Lower leg skin (tissue), 4 donors: ENCODE measurements around the gene TYRO3. TPM values are rescaled to one million over a fixed set of nuclear protein-coding genes. Genes with fewer than 3 reads are reported as not detected.

Source experiments
- DNase-seq, 2 donors: peaks; one replicate each; pipeline ENCODE4 v3.0.0-alpha.2; 2019; ENCODE audit warnings: low spot score in 2 of 2
- H3K4me3 ChIP-seq: fragments of 200-600 bp; sonication (generic); 2 replicates; pipeline ENCODE4 v1.5.1; 2017; ENCODE audit warnings: mild to moderate bottlenecking, low read depth; ENCODE audit not compliant: poor library complexity, severe bottlenecking
- POLR2A ChIP-seq, 2 donors: fragments of 450-650 bp; IDR thresholded peaks; one replicate each; pipeline ENCODE4 v1.6.1; 2016 to 2017; ENCODE audit warnings: antibody characterized with exemption in 2 of 2, mild to moderate bottlenecking in 1 of 2, moderate library complexity in 1 of 2
- WGBS, 2 donors: methylation state at CpG; one replicate each; pipeline ENCODE4 v1.1.5; 2018; 5-methylcytosine and 5-hydroxymethylcytosine counted together
- intact Hi-C: fragments of 100-400 bp; cut with DNase I; formaldehyde crosslinking; loops from one replicate; pipeline ENCODE4 v1.15.0; 2023; ENCODE audit warnings: low total_unique reads
- total RNA-seq, 4 donors: library from RNA; depleted of rRNA; stranded (reverse); fragments of >200 nt; gene quantifications; one replicate each; pipeline ENCODE4 v1.1.0, GENCODE V29; 2016
- TF ChIP-seq, protein P1 (sequence below), 3 donors: fragments of 450-650 bp; IDR thresholded peaks; one replicate each; pipeline ENCODE4 v1.5.1; 2016; ENCODE audit warnings: antibody characterized with exemption in 3 of 3, mild to moderate bottlenecking in 3 of 3, moderate library complexity in 2 of 3

The TYRO3 gene
- total RNA-seq, 4 donors from 2014 or later = 28.7 to 52.4 (median 29.8) TPM

DNA sequence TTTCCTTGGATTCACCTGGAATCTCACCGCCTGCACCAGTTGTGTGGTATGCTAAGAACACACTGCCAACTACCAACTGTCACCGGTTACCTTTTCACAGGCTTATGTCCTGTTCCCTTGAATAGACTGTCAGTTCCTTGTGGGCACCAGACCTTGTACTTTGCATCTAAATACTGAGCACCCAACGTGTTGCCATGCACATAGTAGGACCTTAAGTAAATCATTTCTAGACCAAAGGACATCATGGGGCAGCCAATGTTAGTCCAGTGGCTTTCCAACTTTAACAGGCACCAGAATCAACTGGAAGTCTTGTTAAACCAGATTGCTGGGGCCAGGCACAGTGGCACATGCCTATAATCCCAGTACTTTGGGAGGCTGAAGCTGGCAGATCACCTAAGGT, 13.8 kb upstream of the TYRO3 start:
- 74 to 82% methylated on average over 3 of the region's 3 CpGs for WGBS, 2 donors
- DNase-seq = no peak
- intact Hi-C loops = no loop called here
- TF ChIP-seq, protein P1, sequence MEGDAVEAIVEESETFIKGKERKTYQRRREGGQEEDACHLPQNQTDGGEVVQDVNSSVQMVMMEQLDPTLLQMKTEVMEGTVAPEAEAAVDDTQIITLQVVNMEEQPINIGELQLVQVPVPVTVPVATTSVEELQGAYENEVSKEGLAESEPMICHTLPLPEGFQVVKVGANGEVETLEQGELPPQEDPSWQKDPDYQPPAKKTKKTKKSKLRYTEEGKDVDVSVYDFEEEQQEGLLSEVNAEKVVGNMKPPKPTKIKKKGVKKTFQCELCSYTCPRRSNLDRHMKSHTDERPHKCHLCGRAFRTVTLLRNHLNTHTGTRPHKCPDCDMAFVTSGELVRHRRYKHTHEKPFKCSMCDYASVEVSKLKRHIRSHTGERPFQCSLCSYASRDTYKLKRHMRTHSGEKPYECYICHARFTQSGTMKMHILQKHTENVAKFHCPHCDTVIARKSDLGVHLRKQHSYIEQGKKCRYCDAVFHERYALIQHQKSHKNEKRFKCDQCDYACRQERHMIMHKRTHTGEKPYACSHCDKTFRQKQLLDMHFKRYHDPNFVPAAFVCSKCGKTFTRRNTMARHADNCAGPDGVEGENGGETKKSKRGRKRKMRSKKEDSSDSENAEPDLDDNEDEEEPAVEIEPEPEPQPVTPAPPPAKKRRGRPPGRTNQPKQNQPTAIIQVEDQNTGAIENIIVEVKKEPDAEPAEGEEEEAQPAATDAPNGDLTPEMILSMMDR (IDR thresholded peaks at IDR 0.05) = no peak
- TF ChIP-seq POLR2A (IDR thresholded peaks at IDR 0.05) = no peak
- no peak overlapping the region for H3K4me3 ChIP-seq

- WGBS, 2 donors = 73 to 74% methylated on average over 13 of the region's 13 CpGs
- no peak overlapping the region for H3K4me3 ChIP-seq
- intact Hi-C loops = no loop called here
- no peak for DNase-seq
- TF ChIP-seq, protein P1 (IDR thresholded peaks at IDR 0.05) = no peak
- TF ChIP-seq POLR2A (IDR thresholded peaks at IDR 0.05) = no peak
Observed at GRCh38 chr15:41546851-41547786, 11.9 kb upstream of the TYRO3 start.

GRCh38 chr15:41550066-41550775, 8.8 kb upstream of the TYRO3 start:
- intact Hi-C loops = no loop called here
- TF ChIP-seq, protein P1 (IDR thresholded peaks at IDR 0.05) = no peak
- TF ChIP-seq POLR2A (IDR thresholded peaks at IDR 0.05) = no peak
- H3K4me3 ChIP-seq = no peak overlapping the region
- 91 to 92% methylated on average over 9 of the region's 9 CpGs for WGBS, 2 donors
- DNase-seq = no peak

DNA sequence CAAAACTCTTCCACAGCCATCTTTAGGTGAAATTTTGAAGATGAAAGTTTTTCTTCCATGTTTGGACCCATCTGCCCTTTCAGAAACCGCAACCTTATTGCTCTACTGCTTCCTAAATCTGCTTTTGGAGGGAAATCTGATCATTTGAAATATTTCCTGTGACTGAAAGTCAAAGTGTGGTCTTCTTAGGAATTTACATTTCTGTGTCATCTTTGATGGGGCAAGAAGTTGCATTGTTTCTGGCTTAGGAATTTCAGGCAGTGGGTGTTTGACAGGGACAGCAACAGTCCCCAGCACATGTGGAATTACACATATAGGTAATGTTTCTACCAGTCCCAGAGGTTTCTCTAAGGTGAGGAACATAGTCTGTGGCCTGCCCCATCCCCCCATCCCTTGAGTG, 5.3 kb upstream of the TYRO3 start:
- 72 to 97% methylated on average over 1 of the region's 1 CpG for WGBS, 2 donors
- TF ChIP-seq, protein P1 (IDR thresholded peaks at IDR 0.05) = no peak
- TF ChIP-seq POLR2A (IDR thresholded peaks at IDR 0.05) = no peak
- DNase-seq = no peak
- intact Hi-C loops = no loop called here
- no peak overlapping the region for H3K4me3 ChIP-seq

- TF ChIP-seq POLR2A (IDR thresholded peaks at IDR 0.05) = no peak
- TF ChIP-seq, protein P1 (IDR thresholded peaks at IDR 0.05) = no peak
- intact Hi-C loops = no loop called here
Observed at GRCh38 chr15:41554343-41554742, 4.7 kb upstream of the TYRO3 start.

More at GRCh38 chr15:41554343-41554742, 4.7 kb upstream of the TYRO3 start:
- 89 to 92% methylated on average over 5 of the region's 5 CpGs for WGBS, 2 donors
- DNase-seq = no peak
- H3K4me3 ChIP-seq = no peak overlapping the region
